ENCODE measurements around the gene PTPRD.

DNA sequence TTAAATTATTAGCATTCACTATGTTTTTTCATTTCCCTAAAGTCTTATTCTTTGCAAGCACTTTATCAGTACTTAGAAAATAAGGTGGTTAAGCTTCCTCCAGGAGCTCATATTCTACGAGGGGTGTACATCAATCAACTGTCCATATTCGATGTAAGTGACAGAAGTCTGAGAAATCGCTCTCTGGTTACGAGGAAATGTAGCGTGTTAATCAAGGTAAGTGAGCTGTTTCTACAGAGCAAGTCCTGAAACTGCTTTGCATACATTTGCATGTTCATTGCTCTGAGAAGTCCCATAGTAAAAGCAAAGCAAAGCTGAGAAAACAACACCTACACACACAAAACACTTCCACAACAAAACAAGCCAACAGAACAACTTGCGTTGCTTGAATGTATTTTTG is 1919.3 kb downstream of the PTPRD start:
- no peak for TF ChIP-seq POLR2AphosphoS5 (IDR thresholded peaks at IDR 0.05; ENCODE audit: low read depth, low read length)
- TF ChIP-seq, protein P1, sequence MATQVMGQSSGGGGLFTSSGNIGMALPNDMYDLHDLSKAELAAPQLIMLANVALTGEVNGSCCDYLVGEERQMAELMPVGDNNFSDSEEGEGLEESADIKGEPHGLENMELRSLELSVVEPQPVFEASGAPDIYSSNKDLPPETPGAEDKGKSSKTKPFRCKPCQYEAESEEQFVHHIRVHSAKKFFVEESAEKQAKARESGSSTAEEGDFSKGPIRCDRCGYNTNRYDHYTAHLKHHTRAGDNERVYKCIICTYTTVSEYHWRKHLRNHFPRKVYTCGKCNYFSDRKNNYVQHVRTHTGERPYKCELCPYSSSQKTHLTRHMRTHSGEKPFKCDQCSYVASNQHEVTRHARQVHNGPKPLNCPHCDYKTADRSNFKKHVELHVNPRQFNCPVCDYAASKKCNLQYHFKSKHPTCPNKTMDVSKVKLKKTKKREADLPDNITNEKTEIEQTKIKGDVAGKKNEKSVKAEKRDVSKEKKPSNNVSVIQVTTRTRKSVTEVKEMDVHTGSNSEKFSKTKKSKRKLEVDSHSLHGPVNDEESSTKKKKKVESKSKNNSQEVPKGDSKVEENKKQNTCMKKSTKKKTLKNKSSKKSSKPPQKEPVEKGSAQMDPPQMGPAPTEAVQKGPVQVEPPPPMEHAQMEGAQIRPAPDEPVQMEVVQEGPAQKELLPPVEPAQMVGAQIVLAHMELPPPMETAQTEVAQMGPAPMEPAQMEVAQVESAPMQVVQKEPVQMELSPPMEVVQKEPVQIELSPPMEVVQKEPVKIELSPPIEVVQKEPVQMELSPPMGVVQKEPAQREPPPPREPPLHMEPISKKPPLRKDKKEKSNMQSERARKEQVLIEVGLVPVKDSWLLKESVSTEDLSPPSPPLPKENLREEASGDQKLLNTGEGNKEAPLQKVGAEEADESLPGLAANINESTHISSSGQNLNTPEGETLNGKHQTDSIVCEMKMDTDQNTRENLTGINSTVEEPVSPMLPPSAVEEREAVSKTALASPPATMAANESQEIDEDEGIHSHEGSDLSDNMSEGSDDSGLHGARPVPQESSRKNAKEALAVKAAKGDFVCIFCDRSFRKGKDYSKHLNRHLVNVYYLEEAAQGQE (IDR thresholded peaks at IDR 0.05; ENCODE audit: insufficient read depth in 1 of 2, low read depth in 2 of 2, low read length in 2 of 2): no peak
- no peak for TF ChIP-seq SIN3A (IDR thresholded peaks at IDR 0.05; ENCODE audit: borderline replicate concordance, insufficient read depth, low read length)
- TF ChIP-seq TAF1 (IDR thresholded peaks at IDR 0.05; ENCODE audit: borderline replicate concordance, insufficient read depth, low read length): no peak
- no peak for TF ChIP-seq FOXP2 (optimal IDR thresholded peaks at IDR 0.05; ENCODE audit: borderline replicate concordance, extremely low read depth, extremely low read length, insufficient read depth)

All from PFSK-1 (cell line).